GM18870 (cell line): Measurements from ENCODE around the gene NCR3LG1.
"Not testable (repeated sequence)": the region's sequence is repeated elsewhere in the genome, so short reads cannot be mapped to it uniquely, and the experiment has no call there.

Experiments
- ATAC-seq: cut with Tn5 transposase; IDR thresholded peaks from one replicate; pipeline ENCODE4 v1.9.1; 2021; ENCODE audit warnings: moderate library complexity; ENCODE audit not compliant: unreplicated experiment

The NCR3LG1 gene

DNA sequence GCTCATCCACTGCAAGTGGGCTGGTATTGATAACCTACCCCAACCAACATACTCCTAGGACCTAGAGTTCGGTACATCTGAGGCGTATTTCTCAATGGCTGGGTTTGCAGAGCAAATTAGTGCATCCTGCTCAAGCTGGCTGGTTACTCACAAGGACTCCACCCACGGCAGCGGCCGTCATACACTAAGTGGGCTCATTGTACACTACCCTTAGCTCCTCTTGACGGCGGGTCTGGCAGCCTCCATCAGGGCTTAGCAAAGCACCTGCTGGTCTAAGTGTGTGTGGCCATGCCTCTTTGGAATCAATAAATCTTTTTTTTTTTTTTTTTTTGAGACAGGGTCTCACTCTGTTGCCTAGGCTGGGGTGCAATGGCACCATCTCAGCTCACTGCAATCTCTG, 57.0 kb downstream of the NCR3LG1 start:
- no peak for ATAC-seq

DNA sequence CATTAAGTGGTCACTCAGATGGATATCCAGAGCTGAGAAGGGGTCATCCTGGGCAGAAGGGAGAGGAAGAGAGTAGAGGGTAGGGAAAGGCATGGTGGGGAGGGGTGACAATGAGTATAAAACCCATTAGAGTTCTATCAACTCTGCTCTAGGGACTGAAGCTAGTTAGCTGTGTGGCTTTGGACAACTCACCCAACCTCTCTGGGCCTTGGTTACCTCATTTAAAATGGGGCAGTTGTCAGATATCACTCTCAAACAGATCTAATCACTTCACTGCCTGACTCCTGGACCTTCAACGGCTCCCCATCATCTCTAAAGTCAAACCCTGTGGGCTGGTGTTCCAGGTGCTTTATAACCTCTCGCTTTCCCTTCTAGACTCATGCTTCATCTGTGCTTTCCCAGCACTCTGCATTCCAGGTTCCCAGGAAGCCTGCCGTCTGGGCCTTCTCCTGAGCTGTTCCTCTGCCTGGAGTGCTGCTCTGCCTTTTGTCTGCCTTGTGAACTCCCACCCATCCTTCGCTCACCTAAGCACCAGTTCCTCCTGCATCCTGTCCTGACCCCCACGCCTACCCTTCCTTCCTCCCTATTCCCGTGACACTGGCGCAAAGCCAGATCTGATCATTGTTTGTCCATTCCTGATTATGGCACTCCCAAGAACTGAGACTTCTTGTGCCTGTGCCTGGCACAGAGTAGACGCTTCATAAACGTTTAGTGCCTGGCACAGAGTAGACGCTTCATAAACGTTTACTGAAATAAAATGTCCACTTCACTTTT, 59.2 kb downstream of the NCR3LG1 start:
- ATAC-seq, result no peak

GRCh38 chr11:17411418-17411817, 59.8 kb downstream of the NCR3LG1 start:
- ATAC-seq, result no peak

- no peak for ATAC-seq
Observed at GRCh38 chr11:17412488-17413180, 61.0 kb downstream of the NCR3LG1 start.

- no peak for ATAC-seq
Observed at GRCh38 chr11:17413414-17414316, 62.1 kb downstream of the NCR3LG1 start.

DNA sequence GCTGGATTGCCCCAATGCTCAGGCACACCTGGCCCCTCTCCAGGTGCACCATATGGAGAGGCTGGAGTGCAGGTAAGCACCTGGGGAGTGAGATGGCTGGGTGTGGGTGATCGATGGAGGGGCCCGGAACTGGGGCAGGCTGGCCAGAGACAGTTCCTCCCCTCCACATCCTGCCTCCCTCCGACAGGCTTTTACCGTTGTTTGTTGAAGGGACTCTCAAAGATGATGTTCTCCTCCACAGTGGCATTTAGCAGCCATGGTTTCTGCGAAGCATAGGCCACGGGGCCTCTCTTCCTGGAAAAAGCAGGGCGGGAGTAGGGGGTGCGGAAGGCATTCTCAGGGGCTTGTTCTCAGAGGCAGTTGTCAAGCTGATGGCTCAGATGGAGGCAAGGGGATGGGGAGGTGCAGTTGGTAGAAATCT, 62.7 kb downstream of the NCR3LG1 start:
- no peak for ATAC-seq

DNA sequence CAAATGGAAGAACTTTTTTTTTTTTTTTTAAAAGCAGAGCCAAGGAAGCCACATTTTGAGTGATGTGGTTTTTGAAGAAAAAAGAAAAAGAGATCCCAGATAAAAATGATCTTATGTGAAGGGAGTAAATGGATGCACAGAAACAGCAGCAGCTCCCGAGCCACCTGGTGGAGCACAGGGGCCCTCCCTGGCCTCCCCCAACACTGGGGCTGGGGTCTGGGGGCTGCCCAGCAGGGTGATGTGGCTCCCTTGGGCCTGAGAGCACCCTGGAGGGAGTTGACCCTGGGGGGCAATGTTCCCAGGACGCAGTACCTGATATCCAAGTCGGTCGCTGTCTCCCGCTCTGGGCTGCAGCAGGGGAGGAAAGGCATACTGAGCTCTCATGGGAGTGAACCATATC, 63.4 kb downstream of the NCR3LG1 start:
- no peak for ATAC-seq

GRCh38 chr11:17415523-17416104, 64.0 kb downstream of the NCR3LG1 start:
- ATAC-seq, result no peak

GRCh38 chr11:17416492-17416891, 64.9 kb downstream of the NCR3LG1 start:
- ATAC-seq, result no peak

- no peak for ATAC-seq
Observed at GRCh38 chr11:17418444-17419081, 67.0 kb downstream of the NCR3LG1 start.

DNA sequence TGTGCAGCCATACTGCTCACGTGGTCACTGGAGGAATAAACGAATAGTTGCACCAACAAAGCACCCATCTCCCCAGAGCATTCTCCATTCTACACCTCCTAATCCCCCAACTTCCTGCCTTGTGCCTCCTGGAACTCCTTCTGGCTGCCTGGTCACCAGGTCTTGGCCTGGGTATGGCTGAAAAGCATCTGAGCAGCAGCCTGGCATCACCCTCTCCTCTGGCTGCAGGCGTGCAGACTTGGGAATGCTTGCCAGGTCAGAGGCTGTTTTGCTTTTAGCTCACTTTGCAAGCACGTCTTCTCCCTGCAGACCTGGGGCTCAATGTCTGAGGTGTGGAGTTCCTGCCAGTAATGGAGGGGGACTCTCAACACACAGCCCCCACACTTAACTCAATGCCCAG, 70.2 kb downstream of the NCR3LG1 start:
- no peak for ATAC-seq

DNA sequence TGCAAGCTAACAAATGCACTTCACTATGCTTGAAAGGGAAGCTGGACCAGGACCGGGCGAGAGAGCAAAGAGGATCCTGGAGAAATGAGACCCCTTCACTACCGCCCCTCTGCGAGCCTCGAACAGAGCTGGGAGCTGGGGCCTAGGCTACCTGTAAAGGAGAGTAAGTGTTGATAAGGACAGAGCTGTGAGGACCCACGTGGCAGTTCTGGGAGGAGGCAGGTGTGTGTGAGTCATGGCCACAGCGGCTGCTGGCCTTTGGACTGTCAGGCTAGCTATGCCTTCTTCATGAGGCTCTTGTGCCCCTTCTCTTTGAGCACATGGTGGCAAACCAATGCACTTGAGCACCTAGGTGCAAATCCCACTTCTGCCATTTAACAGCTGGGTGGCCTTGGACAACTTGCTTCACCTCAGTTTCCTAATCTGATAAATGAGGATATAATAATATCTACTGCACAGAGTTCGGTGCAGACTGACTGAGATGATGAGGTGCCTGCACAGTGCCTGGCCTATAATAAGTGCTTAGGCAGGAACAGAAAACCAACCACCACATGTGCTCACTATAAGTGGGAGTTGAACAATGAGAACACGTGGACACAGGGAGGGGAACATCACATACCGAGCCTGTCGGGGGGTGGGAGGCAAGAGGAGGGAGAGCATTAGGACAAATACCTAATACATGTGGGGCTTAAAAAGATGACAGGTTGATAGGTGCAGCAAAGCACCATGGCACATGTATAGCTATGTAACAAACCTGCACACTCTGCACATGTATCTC, 72.1 kb downstream of the NCR3LG1 start:
- no peak for ATAC-seq

DNA sequence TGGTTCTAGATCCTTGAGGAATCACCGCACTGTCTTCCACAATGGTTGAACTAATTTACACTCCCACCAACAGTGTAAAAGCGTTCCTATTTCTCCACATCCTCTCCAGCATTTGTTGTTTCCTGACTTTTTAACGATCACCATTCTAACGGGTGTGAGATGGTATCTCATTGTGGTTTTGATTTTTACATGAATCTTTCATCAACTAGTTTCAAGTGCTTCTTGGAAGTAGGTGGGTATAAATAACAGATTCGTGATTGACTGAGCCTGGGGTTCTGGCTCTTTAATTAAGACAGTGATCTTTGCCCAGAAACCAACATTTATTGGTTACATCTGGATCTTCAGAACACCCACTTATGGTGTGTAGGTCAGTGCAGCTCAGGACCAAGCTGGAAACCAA, 74.6 kb downstream of the NCR3LG1 start:
- ATAC-seq, result not testable (repeated sequence)
